AG04450 (cell line): ENCODE measurements around the gene NOC2L. TPM values are rescaled to one million over a fixed set of nuclear protein-coding genes. Genes with fewer than 3 reads are reported as not detected.

Experiments
- CTCF ChIA-PET: fragments of 300-600, 350-600 bp; formaldehyde crosslinking; extraction: SDS; loops from one replicate; lab custom pipeline; 2022; ENCODE audit warnings: antibody characterized with exemption, inconsistent platforms; lab: Charles Lee
- POLR2A ChIA-PET: fragments of 350-600 bp; formaldehyde crosslinking; extraction: SDS; loops from one replicate; lab custom pipeline; 2021; ENCODE audit warnings: antibody characterized with exemption, inconsistent platforms; lab: Yijun Ruan, JAX
- DNase-seq: peaks from one replicate; pipeline ENCODE4 v3.0.0-alpha.2; 2011; ENCODE audit warnings: low read depth, low spot score
- H3K27ac ChIP-seq: one replicate; pipeline ENCODE4 v1.5.1; 2012; ENCODE audit warnings: low read depth, low read length, control low read depth
- H3K27me3 ChIP-seq: one replicate; pipeline ENCODE4 v1.6.0; 2012; ENCODE audit warnings: low read length; ENCODE audit not compliant: control insufficient read depth, insufficient read depth
- H3K4me3 ChIP-seq: 2 replicates; pipeline ENCODE4 v1.5.1; 2011; ENCODE audit warnings: mild to moderate bottlenecking, low read depth, low read length, control low read depth
- H3K9me3 ChIP-seq: 2 replicates; pipeline ENCODE4 v1.5.1; 2012; ENCODE audit warnings: low read length; ENCODE audit not compliant: control insufficient read depth, insufficient read depth
- polyA plus RNA-seq: library from polyadenylated mRNA; depleted of rRNA; stranded (reverse); fragments of >200 nt; gene quantifications from 2 replicates; pipeline ENCODE4 v1.2.3, GENCODE V29; 2011
- TF ChIP-seq, protein P1 (sequence below): IDR thresholded peaks from 2 replicates; pipeline ENCODE4 v1.5.1; 2011; ENCODE audit warnings: low read depth, low read length, control low read depth, inconsistent platforms

Gene NOC2L
- polyA plus RNA-seq, 1 experiment: 36.1 TPM

DNA sequence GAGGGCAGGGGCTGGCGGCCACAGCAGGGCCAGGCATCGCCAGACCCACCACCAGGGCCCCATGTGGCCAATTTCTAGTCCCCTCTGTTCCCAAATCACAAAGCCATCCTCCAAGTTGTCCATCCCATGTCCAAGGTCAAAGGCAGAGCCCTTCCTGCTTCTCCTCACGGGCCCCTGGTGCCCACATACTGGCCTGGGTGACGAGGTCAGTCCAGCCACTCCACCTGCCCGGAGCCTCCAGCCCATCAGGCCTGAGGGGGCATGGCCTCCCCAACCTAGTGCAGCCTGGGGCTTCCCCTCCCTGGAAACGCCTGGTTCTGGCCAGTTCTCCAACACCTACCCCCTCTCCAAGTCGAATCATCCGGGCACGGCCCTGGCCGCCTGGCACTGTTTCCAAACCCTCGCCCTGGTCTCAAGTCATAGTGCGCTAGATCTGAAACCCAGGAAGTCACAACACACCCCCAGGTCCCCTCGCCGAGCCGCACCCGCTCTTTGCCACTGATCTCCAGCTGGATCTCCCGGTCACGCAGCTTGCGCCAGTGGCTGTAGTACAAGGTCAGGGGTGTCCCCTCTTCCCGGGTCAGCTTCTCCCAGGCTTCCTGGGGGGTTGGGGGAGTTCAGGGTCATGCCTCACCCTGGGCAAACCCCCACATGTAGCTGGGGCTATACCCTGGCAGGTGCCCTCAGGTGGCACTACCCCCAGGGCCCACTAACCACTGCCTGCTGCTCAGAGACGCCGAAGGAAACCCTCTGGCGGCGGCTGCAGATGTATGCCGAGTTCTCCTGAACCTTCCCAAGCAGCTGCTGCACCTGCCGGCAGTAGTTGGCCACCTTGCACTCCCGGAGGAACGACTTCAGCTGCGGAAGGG lies 13.1 kb downstream of the NOC2L start:
- DNase-seq: no peak
- TF ChIP-seq, protein P1, sequence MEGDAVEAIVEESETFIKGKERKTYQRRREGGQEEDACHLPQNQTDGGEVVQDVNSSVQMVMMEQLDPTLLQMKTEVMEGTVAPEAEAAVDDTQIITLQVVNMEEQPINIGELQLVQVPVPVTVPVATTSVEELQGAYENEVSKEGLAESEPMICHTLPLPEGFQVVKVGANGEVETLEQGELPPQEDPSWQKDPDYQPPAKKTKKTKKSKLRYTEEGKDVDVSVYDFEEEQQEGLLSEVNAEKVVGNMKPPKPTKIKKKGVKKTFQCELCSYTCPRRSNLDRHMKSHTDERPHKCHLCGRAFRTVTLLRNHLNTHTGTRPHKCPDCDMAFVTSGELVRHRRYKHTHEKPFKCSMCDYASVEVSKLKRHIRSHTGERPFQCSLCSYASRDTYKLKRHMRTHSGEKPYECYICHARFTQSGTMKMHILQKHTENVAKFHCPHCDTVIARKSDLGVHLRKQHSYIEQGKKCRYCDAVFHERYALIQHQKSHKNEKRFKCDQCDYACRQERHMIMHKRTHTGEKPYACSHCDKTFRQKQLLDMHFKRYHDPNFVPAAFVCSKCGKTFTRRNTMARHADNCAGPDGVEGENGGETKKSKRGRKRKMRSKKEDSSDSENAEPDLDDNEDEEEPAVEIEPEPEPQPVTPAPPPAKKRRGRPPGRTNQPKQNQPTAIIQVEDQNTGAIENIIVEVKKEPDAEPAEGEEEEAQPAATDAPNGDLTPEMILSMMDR: no peak
- Histone ChIP-seq H3K4me3 (no peak overlapping the region), H3K27me3 (no peaks in the 10 kb centered on the region), H3K27ac (no peak overlapping the region), H3K9me3 (no peaks in the 10 kb centered on the region; the same call in 1 of the 2 replicates)
- POLR2A ChIA-PET: no interaction called here
- CTCF ChIA-PET: interaction anchor here (1.0 kb wide), 1 partner anchor 77 kb away, joined by 3 read pairs; no protein-coding TSS in a partner anchor

DNA sequence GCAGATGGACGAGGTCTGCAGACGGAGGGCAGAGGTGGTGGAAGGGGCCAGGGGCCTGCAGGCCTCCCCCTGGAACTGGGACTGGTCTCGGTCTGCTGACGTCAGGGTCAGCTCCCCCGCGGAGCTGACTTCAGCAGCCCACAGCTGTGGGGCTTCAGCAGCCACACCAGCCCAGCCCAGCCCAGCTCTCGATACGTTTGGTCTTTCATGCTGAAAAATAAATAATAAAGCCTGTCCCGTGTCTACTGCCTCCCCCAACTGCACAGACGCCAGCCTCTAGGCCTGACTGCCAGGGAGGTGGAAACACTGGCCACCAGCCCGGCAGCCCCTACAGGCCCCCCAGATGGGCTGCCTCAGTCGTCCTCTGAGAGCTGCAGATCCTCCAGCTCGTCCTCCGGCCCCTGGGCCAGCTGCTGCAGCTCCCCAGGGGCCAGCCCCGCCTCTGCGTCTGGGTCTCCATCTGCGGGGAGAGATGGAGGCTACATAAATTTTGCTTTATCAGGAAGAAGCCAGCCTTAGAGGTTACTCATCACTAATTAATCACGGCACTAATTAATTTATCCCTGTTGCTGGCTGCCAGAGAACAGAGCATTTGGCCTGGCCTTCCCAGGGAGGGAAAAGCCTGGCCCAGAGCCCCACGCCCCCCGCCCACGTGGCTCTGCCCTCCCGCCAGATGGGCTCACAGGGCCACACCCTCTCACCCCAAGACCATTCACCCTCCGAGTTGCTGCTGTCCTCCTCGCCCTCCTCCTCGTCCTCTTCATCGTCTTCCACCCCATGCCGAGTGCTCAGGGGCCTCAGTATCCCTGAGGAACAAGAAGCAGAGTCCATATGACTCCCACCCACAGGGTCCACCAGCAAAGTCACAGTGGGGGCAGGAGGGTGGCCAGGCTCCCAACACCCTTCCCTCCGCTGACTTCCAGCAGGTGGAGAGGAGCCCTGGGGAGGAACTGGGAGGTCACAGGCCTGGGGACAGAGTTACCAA lies 14.4 kb downstream of the NOC2L start:
- H3K4me3 ChIP-seq: no peak overlapping the region
- no peaks in the 10 kb centered on the region for H3K27me3 ChIP-seq
- POLR2A ChIA-PET: interaction anchor here (0.7 to 1.7 kb wide), 2 partner anchors 22 to 40 kb away, joined by 3 to 12 read pairs; partner anchors contain the start of gene PLEKHN1
- peak overlapping the region; percentile 87 for H3K27ac ChIP-seq
- CTCF ChIA-PET: interaction anchor here (1.4 kb wide), 1 partner anchor 40 kb away, joined by 4 read pairs; no protein-coding TSS in a partner anchor
- TF ChIP-seq, protein P1: no peak
- DNase-seq: peak; percentile 55
- H3K9me3 ChIP-seq: no peaks in the 10 kb centered on the region; the same call in 1 of the 2 replicates

DNA sequence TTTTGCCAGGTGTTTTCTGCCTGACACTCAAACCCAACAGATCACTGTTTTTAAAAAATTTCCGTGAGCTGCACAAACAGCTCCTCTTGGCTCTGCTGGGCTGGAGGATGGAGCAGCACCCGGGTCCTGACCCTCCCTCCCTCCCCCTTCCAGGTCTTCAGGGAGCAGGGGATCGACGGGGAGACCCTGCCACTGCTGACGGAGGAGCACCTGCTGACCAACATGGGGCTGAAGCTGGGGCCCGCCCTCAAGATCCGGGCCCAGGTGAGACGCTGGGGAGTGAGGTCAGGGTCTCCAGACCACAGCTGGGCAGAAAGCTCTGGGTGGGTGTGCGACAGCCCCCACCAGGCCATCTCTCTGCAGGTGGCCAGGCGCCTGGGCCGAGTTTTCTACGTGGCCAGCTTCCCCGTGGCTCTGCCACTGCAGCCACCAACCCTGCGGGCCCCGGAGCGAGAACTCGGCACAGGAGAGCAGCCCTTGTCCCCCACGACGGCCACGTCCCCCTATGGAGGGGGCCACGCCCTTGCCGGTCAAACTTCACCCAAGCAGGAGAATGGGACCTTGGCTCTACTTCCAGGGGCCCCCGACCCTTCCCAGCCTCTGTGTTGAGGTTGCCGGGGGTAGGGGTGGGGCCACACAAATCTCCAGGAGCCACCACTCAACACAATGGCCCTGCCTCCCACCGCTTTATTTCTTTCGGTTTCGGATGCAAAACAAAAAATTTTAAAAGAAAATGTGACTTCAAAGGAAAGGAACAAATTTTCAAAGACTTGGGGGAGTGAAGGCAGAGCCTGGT lies 15.3 kb downstream of the NOC2L start:
- no peak overlapping the region for H3K4me3 ChIP-seq
- ChIA-PET POLR2A (interaction anchor here (0.6 to 1.7 kb wide), 5 partner anchors 23 to 894 kb away, joined by 3 to 12 read pairs (median 9); partner anchors contain the start of gene PLEKHN1), CTCF (interaction anchor here (1.4 kb wide), 1 partner anchor 39 kb away, joined by 4 read pairs; no protein-coding TSS in a partner anchor)
- H3K27me3 ChIP-seq: no peaks in the 10 kb centered on the region
- DNase-seq: no peak
- TF ChIP-seq, protein P1: no peak
- no peaks in the 10 kb centered on the region; the same call in 1 of the 2 replicates for H3K9me3 ChIP-seq
- peak overlapping the region; percentile 87 for H3K27ac ChIP-seq

DNA sequence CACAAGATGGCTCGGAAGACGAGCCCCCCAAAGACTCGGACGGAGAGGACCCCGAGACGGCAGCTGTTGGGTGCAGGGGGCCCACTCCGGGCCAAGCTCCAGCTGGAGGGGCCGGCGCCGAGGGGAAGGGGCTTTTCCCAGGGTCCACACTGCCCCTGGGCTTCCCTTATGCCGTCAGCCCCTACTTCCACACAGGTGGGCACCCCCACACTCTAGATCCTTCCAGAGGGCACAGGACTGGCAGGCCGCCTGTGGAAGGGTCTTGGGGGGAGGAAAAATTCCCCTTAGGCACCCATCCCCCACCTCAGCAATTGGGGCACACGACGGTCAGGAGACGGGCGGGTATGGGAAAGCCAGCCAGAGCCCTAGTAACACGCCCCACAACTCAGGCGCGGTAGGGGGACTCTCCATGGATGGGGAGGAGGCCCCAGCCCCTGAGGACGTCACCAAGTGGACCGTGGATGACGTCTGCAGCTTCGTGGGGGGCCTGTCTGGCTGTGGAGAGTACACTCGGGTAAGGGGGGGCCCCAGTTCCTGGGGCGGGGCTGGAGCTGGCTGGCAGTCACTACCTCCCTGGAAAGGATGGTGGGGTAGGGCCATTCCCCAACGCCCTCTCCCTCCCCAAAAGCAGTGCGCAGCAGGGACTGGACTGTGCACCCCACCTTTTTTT lies 16.1 kb downstream of the NOC2L start:
- no peak for DNase-seq
- POLR2A ChIA-PET: interaction anchor here (0.6 to 1.7 kb wide), 8 partner anchors 9 to 895 kb away, joined by 3 to 12 read pairs (median 6); partner anchors contain the start of genes NOC2L, PLEKHN1 and SAMD11
- H3K27ac ChIP-seq: no peak overlapping the region

More for the DNA sequence above, 16.1 kb downstream of the NOC2L start:
- TF ChIP-seq, protein P1: no peak
- Histone ChIP-seq H3K27me3 (no peaks in the 10 kb centered on the region), H3K9me3 (no peaks in the 10 kb centered on the region; the same call in 1 of the 2 replicates), H3K4me3 (peak overlapping the region; percentile 35)
- CTCF ChIA-PET: interaction anchor here (0.7 kb wide), 1 partner anchor 38 kb away, joined by 3 read pairs; no protein-coding TSS in a partner anchor
